Cerebellar cortex (tissue), 1 donor: Measurements from ENCODE around the gene EPYC.

Experiments used
- DNase-seq: peaks from one replicate; pipeline ENCODE4 v3.0.0-alpha.2; 2015; ENCODE audit warnings: low spot score

Gene EPYC

GRCh38 chr12:91004872-91005271 lies at the start of gene EPYC:
EPYC (minus strand) TSS chr12:91004972; CDS start chr12:91002565, 2,407 bp downstream.
- DNase-seq, result no peak

- DNase-seq, result no peak
These were observed 49.4 kb upstream of the EPYC start for GRCh38 chr12:91053951-91054715.

- peak; percentile 63 for DNase-seq
These were observed 47.3 kb upstream of the EPYC start for GRCh38 chr12:91052026-91052425.

- no peak for DNase-seq
These were observed 39.8 kb upstream of the EPYC start for GRCh38 chr12:91044586-91044985.

GRCh38 chr12:91043408-91043807 lies 38.6 kb upstream of the EPYC start:
- peak; percentile 93 for DNase-seq

GRCh38 chr12:91040096-91040755 lies 35.5 kb upstream of the EPYC start:
- DNase-seq, result no peak

GRCh38 chr12:91037276-91037675 lies 32.5 kb upstream of the EPYC start:
- DNase-seq, result no peak

GRCh38 chr12:91033251-91033650 lies 28.5 kb upstream of the EPYC start:
- DNase-seq, result no peak

- DNase-seq, result no peak
These were observed 18.7 kb upstream of the EPYC start for GRCh38 chr12:91023326-91024004.

- DNase-seq, result no peak
These were observed 16.3 kb upstream of the EPYC start for GRCh38 chr12:91021076-91021475.

- no peak for DNase-seq
These were observed 14.7 kb upstream of the EPYC start for GRCh38 chr12:91019455-91019854.

GRCh38 chr12:91017511-91018263 lies 12.9 kb upstream of the EPYC start:
- no peak for DNase-seq

- DNase-seq, result no peak
These were observed 12.3 kb upstream of the EPYC start for GRCh38 chr12:91017043-91017442.

GRCh38 chr12:91009319-91009950 lies 4.7 kb upstream of the EPYC start:
- no peak for DNase-seq

GRCh38 chr12:91007531-91008290 lies 2.9 kb upstream of the EPYC start:
- DNase-seq, result no peak

GRCh38 chr12:91003737-91004136 lies 1.0 kb downstream of the EPYC start:
- no peak for DNase-seq

- DNase-seq, result no peak
These were observed 3.5 kb downstream of the EPYC start for GRCh38 chr12:91001306-91001705.

GRCh38 chr12:90999966-91000365 lies 4.8 kb downstream of the EPYC start:
- DNase-seq, result no peak

GRCh38 chr12:90999527-90999926 lies 5.2 kb downstream of the EPYC start:
- DNase-seq, result no peak

GRCh38 chr12:90995010-90995409 lies 9.8 kb downstream of the EPYC start:
- DNase-seq, result no peak

GRCh38 chr12:90991952-90992465 lies 12.8 kb downstream of the EPYC start:
- DNase-seq, result peak; percentile 50
